ENCODE data around the gene TAF1. TPM values are rescaled to one million over a fixed set of nuclear protein-coding genes. Genes with fewer than 3 reads are reported as not detected.
"Not testable (repeated sequence)": the region's sequence is repeated elsewhere in the genome, so short reads cannot be mapped to it uniquely, and the experiment has no call there.

TAF1 gene
- total and polyA plus RNA-seq, 5 donors from 2014 or later: 3.8 to 65.2 (median 6.2) TPM

GRCh38 chrX:71493111-71493613 lies 127.0 kb downstream of the TAF1 start:
- Mint-ChIP-seq H3K27ac (peak overlapping the region in 1 of 3 donors; percentile 56), H3K4me3 (peak overlapping the region; percentile 43 to 87 (median 79)), H3K36me3 (no peaks in the 10 kb centered on the region), H3K27me3 (no peaks in the 10 kb centered on the region), H3K9me3 (peaks cover 0 to 2% (median 0%) of the 10 kb centered on the region in 7 donors), H3K4me1 (peaks cover 0 to 14% (median 3%) of the 10 kb centered on the region in 4 donors)
- ATAC-seq (ENCODE audit: low read depth in 2 of 2) (no peak), DNase-seq (no peak)
- Histone ChIP-seq H3K27me3 (ENCODE audit: control insufficient read depth, insufficient read depth, low read length) (no peaks in the 10 kb centered on the region), H3K27ac (ENCODE audit: insufficient read depth, low read length, poor library complexity, severe bottlenecking) (no peak overlapping the region), H3K36me3 (ENCODE audit: control insufficient read depth, insufficient read depth, low read length) (no peaks in the 10 kb centered on the region), H3K4me3 (ENCODE audit: low read depth, low read length) (no peak overlapping the region), H3K9me3 (ENCODE audit: control insufficient read depth in 2 of 2, low read length in 2 of 2) (no peaks in the 10 kb centered on the region), H3K4me1 (ENCODE audit: control insufficient read depth, insufficient read depth, low read length, poor library complexity, severe bottlenecking) (peaks cover 5% of the 10 kb centered on the region)

GRCh38 chrX:71495979-71496378 lies 129.8 kb downstream of the TAF1 start:
- H3K4me3 Mint-ChIP-seq; H3K9me3 ChIP-seq (ENCODE audit: control insufficient read depth in 2 of 2, low read length in 2 of 2); H3K4me1 ChIP-seq (ENCODE audit: control insufficient read depth, insufficient read depth, low read length, poor library complexity, severe bottlenecking); H3K27ac ChIP-seq (ENCODE audit: insufficient read depth, low read length, poor library complexity, severe bottlenecking); H3K36me3 Mint-ChIP-seq; H3K27me3 ChIP-seq (ENCODE audit: control insufficient read depth, insufficient read depth, low read length); H3K36me3 ChIP-seq (ENCODE audit: control insufficient read depth, insufficient read depth, low read length); H3K27ac Mint-ChIP-seq; H3K9me3 Mint-ChIP-seq; H3K4me3 ChIP-seq (ENCODE audit: low read depth, low read length); ATAC-seq (ENCODE audit: low read depth in 2 of 2); DNase-seq; H3K27me3 Mint-ChIP-seq: not testable (repeated sequence)
- peaks cover 0 to 14% (median under 1%) of the 10 kb centered on the region in 4 donors for H3K4me1 Mint-ChIP-seq

GRCh38 chrX:71496476-71496875 lies 130.3 kb downstream of the TAF1 start:
- Histone ChIP-seq H3K36me3 (ENCODE audit: control insufficient read depth, insufficient read depth, low read length) (no peaks in the 10 kb centered on the region), H3K27ac (ENCODE audit: insufficient read depth, low read length, poor library complexity, severe bottlenecking) (no peak overlapping the region), H3K4me1 (ENCODE audit: control insufficient read depth, insufficient read depth, low read length, poor library complexity, severe bottlenecking) (peaks cover 5% of the 10 kb centered on the region), H3K9me3 (ENCODE audit: control insufficient read depth in 2 of 2, low read length in 2 of 2) (no peaks in the 10 kb centered on the region), H3K27me3 (ENCODE audit: control insufficient read depth, insufficient read depth, low read length) (no peaks in the 10 kb centered on the region), H3K4me3 (ENCODE audit: low read depth, low read length) (no peak overlapping the region)
- ATAC-seq (ENCODE audit: low read depth in 2 of 2) (no peak), DNase-seq (no peak)
- Mint-ChIP-seq H3K4me3 (peak overlapping the region in 1 of 4 donors; percentile 71), H3K9me3 (peaks cover 0 to 4% (median 0%) of the 10 kb centered on the region in 7 donors), H3K27me3 (no peaks in the 10 kb centered on the region), H3K36me3 (no peaks in the 10 kb centered on the region), H3K27ac (no peak overlapping the region), H3K4me1 (peaks cover 0 to 14% (median under 1%) of the 10 kb centered on the region in 4 donors)

- not testable (repeated sequence) for H3K27ac ChIP-seq (ENCODE audit: insufficient read depth, low read length, poor library complexity, severe bottlenecking); ATAC-seq (ENCODE audit: low read depth in 2 of 2); H3K36me3 Mint-ChIP-seq; H3K4me3 ChIP-seq (ENCODE audit: low read depth, low read length); H3K36me3 ChIP-seq (ENCODE audit: control insufficient read depth, insufficient read depth, low read length); H3K4me3 Mint-ChIP-seq; H3K9me3 ChIP-seq (ENCODE audit: control insufficient read depth in 2 of 2, low read length in 2 of 2); H3K27me3 Mint-ChIP-seq; H3K27ac Mint-ChIP-seq; H3K9me3 Mint-ChIP-seq; H3K4me1 Mint-ChIP-seq; H3K27me3 ChIP-seq (ENCODE audit: control insufficient read depth, insufficient read depth, low read length); H3K4me1 ChIP-seq (ENCODE audit: control insufficient read depth, insufficient read depth, low read length, poor library complexity, severe bottlenecking); DNase-seq
These were observed 135.9 kb downstream of the TAF1 start for GRCh38 chrX:71502080-71502479.

- no peak for ATAC-seq (ENCODE audit: low read depth in 2 of 2)
- no peaks in the 10 kb centered on the region for H3K36me3 ChIP-seq (ENCODE audit: control insufficient read depth, insufficient read depth, low read length)
- no peak overlapping the region for H3K4me3 ChIP-seq (ENCODE audit: low read depth, low read length)
- no peak overlapping the region for H3K27ac ChIP-seq (ENCODE audit: insufficient read depth, low read length, poor library complexity, severe bottlenecking)
- H3K9me3 ChIP-seq (ENCODE audit: control insufficient read depth in 2 of 2, low read length in 2 of 2): no peaks in the 10 kb centered on the region
- Mint-ChIP-seq H3K27ac (no peak overlapping the region), H3K36me3 (no peaks in the 10 kb centered on the region), H3K9me3 (peaks cover 0 to 1% (median 0%) of the 10 kb centered on the region in 7 donors), H3K4me3 (no peak overlapping the region), H3K4me1 (no peaks in the 10 kb centered on the region), H3K27me3 (no peaks in the 10 kb centered on the region)
- no peak for DNase-seq
- no peaks in the 10 kb centered on the region for H3K27me3 ChIP-seq (ENCODE audit: control insufficient read depth, insufficient read depth, low read length)
- no peaks in the 10 kb centered on the region for H3K4me1 ChIP-seq (ENCODE audit: control insufficient read depth, insufficient read depth, low read length, poor library complexity, severe bottlenecking)
These were observed 138.2 kb downstream of the TAF1 start for GRCh38 chrX:71504346-71504745.

- Mint-ChIP-seq H3K9me3 (peaks cover 0 to 1% (median 0%) of the 10 kb centered on the region in 7 donors), H3K27me3 (no peaks in the 10 kb centered on the region), H3K4me1 (peaks cover 0 to 2% (median under 1%) of the 10 kb centered on the region in 4 donors), H3K27ac (peak overlapping the region in 1 of 3 donors; percentile 56), H3K36me3 (no peaks in the 10 kb centered on the region), H3K4me3 (no peak overlapping the region)
- H3K27me3 ChIP-seq (ENCODE audit: control insufficient read depth, insufficient read depth, low read length): no peaks in the 10 kb centered on the region
- no peaks in the 10 kb centered on the region for H3K4me1 ChIP-seq (ENCODE audit: control insufficient read depth, insufficient read depth, low read length, poor library complexity, severe bottlenecking)
- ATAC-seq (ENCODE audit: low read depth in 2 of 2) (no peak), DNase-seq (no peak)
- no peak overlapping the region for H3K4me3 ChIP-seq (ENCODE audit: low read depth, low read length)
- no peaks in the 10 kb centered on the region for H3K9me3 ChIP-seq (ENCODE audit: control insufficient read depth in 2 of 2, low read length in 2 of 2)
- H3K36me3 ChIP-seq (ENCODE audit: control insufficient read depth, insufficient read depth, low read length): no peaks in the 10 kb centered on the region
- no peak overlapping the region for H3K27ac ChIP-seq (ENCODE audit: insufficient read depth, low read length, poor library complexity, severe bottlenecking)
These were observed 143.1 kb downstream of the TAF1 start for GRCh38 chrX:71509289-71509688.

GRCh38 chrX:71510161-71510560 lies 144.0 kb downstream of the TAF1 start:
- H3K27ac Mint-ChIP-seq: no peak overlapping the region
- Histone ChIP-seq H3K27ac (ENCODE audit: insufficient read depth, low read length, poor library complexity, severe bottlenecking) (no peak overlapping the region), H3K4me3 (ENCODE audit: low read depth, low read length) (no peak overlapping the region), H3K4me1 (ENCODE audit: control insufficient read depth, insufficient read depth, low read length, poor library complexity, severe bottlenecking) (no peaks in the 10 kb centered on the region), H3K9me3 (ENCODE audit: control insufficient read depth in 2 of 2, low read length in 2 of 2) (no peaks in the 10 kb centered on the region), H3K36me3 (ENCODE audit: control insufficient read depth, insufficient read depth, low read length) (no peaks in the 10 kb centered on the region), H3K27me3 (ENCODE audit: control insufficient read depth, insufficient read depth, low read length) (no peaks in the 10 kb centered on the region)
- ATAC-seq (ENCODE audit: low read depth in 2 of 2) (no peak), DNase-seq (no peak)
- no peak overlapping the region for H3K4me3 Mint-ChIP-seq
- no peaks in the 10 kb centered on the region for H3K36me3 Mint-ChIP-seq
- H3K9me3 Mint-ChIP-seq: peaks cover 0 to 1% (median 0%) of the 10 kb centered on the region in 7 donors
- no peaks in the 10 kb centered on the region for H3K27me3 Mint-ChIP-seq
- peaks cover 0 to 5% (median 4%) of the 10 kb centered on the region in 4 donors for H3K4me1 Mint-ChIP-seq

GRCh38 chrX:71513731-71514130 lies 147.6 kb downstream of the TAF1 start:
- ATAC-seq (ENCODE audit: low read depth in 2 of 2); H3K4me3 ChIP-seq (ENCODE audit: low read depth, low read length); H3K27ac ChIP-seq (ENCODE audit: insufficient read depth, low read length, poor library complexity, severe bottlenecking); H3K9me3 Mint-ChIP-seq; H3K4me1 Mint-ChIP-seq; H3K27me3 Mint-ChIP-seq; H3K9me3 ChIP-seq (ENCODE audit: control insufficient read depth in 2 of 2, low read length in 2 of 2); H3K4me1 ChIP-seq (ENCODE audit: control insufficient read depth, insufficient read depth, low read length, poor library complexity, severe bottlenecking); DNase-seq; H3K36me3 Mint-ChIP-seq; H3K27me3 ChIP-seq (ENCODE audit: control insufficient read depth, insufficient read depth, low read length); H3K36me3 ChIP-seq (ENCODE audit: control insufficient read depth, insufficient read depth, low read length); H3K4me3 Mint-ChIP-seq; H3K27ac Mint-ChIP-seq: not testable (repeated sequence)

Data from CD4-positive, CD25-positive, alpha-beta regulatory T cell (primary cell).